Measurements from ENCODE around the gene SIGMAR1. TPM values are rescaled to one million over a fixed set of nuclear protein-coding genes. Genes with fewer than 3 reads are reported as not detected.

SIGMAR1 gene
- total RNA-seq, 1 experiment from 2014 or later: 78.2 TPM

DNA sequence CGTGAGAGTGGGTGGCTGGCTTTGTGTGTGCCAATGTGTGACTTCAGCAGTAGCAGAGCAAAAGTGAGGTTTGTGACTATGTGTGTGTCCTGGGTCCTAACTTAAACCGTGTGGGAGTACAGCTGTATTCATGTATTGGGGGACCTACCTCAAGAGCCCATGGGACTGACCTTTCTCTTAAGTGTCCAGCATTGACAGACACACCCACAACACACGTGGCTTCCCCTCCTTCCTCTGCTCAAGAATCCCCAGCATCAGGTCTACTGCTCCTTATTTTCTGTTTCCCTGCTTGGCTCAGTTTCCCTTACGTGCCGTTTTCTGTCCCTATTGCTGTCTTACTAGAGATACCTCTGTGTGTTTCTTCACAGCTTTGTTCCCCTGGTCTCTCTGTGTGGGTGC lies 15.0 kb upstream of the SIGMAR1 start:
- Histone ChIP-seq H3K36me3 (ENCODE audit: insufficient read depth, low read length) (peaks cover 5% of the 10 kb centered on the region; the same call in 1 of the 2 replicates), H3K4me1 (ENCODE audit: low read length) (peaks cover 5% of the 10 kb centered on the region), H3K9ac (ENCODE audit: low read length) (no peak overlapping the region), H3K79me2 (ENCODE audit: low read length) (peaks cover 6% of the 10 kb centered on the region), H3K9me3 (ENCODE audit: low read length) (no peaks in the 10 kb centered on the region), H3K4me3 (ENCODE audit: low read length) (no peak overlapping the region), H3K4me2 (ENCODE audit: low read depth, low read length, poor library complexity, severe bottlenecking) (no peak overlapping the region), H2AFZ (ENCODE audit: low read length) (no peak overlapping the region), H3K27me3 (ENCODE audit: low read length) (no peaks in the 10 kb centered on the region), H4K20me1 (ENCODE audit: insufficient read depth, low read depth, low read length) (no peaks in the 10 kb centered on the region; the same call in 1 of the 2 replicates), H3K9me2 (replicated peaks; ENCODE audit: insufficient read depth, low read length) (no peaks in the 10 kb centered on the region), H3K27ac (ENCODE audit: low read length) (no peak overlapping the region)
- no peak for DNase-seq

DNA sequence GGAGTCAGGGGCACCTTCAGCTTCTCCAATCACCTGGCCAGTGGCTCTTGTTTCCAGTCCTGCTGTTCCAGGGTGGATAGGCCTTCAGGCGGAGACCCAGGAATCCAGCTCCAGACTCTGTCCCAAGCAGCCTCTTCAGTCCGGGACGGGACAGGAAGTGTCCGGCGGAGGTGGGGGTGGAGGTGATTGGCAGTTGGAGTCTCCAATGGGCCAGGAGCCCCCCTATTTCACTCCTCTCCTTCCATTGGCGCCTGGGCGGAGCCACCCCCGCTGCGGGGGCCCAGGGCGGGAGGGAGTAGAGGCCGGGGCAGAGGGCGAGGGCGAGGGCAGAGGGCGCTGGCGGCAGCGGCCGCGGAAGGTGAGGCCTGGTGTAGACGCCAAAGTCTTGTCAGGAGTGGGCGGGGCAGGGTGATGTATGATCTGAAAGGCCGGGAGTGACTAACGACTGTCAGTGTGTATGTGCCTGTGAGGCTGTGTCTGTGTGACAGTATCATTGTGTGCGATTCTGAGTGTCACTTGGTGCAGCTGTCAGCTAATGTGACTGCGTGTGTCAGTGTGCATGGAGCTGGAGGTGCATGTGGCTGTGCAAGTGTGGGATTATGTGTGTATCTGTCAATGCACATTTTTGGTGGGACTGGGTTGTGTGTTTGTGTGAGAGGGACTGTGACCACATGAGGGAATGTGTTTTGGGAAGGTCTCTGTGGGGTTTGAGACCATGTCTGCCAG lies 14.5 kb upstream of the SIGMAR1 start, which contains the start of gene IL11RA:
TSS of gene IL11RA (plus strand) at position 310 of the 726 bp plus-strand sequence. CDS start 3,033 bp downstream, outside the sequence.
- H3K79me2 ChIP-seq (ENCODE audit: low read length): peaks cover 11% of the 10 kb centered on the region
- H3K9me2 ChIP-seq (replicated peaks; ENCODE audit: insufficient read depth, low read length): no peaks in the 10 kb centered on the region
- peaks cover 5% of the 10 kb centered on the region; the same call in 1 of the 2 replicates for H3K36me3 ChIP-seq (ENCODE audit: insufficient read depth, low read length)
- H3K4me2 ChIP-seq (ENCODE audit: low read depth, low read length, poor library complexity, severe bottlenecking): no peak within 1 kb of the TSS
- H4K20me1 ChIP-seq (ENCODE audit: insufficient read depth, low read depth, low read length): no peaks in the 10 kb centered on the region; the same call in 1 of the 2 replicates
- no peak within 1 kb of the TSS for H3K27ac ChIP-seq (ENCODE audit: low read length)
- no peak within 1 kb of the TSS for H3K4me3 ChIP-seq (ENCODE audit: low read length)
- no peaks in the 10 kb centered on the region for H3K9me3 ChIP-seq (ENCODE audit: low read length)
- H3K4me1 ChIP-seq (ENCODE audit: low read length): peaks cover 10% of the 10 kb centered on the region
- no peak for DNase-seq
- H3K27me3 ChIP-seq (ENCODE audit: low read length): no peaks in the 10 kb centered on the region
- H3K9ac ChIP-seq (ENCODE audit: low read length): no peak within 1 kb of the TSS
- no peak within 1 kb of the TSS for H2AFZ ChIP-seq (ENCODE audit: low read length)

DNA sequence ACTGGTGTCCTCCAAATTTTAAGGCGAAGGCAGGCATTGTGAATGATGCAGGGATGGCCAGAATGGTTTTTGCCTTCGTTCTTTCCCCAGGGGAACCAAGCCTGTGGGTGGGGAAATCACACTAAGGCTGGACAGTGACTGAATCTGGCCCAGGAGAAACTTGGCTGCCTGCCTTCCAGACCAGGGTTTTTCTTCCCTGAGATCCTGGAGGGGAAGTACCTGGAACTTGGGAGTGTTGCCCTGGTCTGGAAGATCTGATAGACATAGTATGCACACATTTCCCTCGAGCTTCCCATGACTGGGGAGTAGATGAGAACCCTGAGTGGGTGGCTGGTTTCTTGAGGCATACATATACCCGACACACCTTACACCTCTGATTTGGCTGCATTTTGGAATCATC lies 13.7 kb upstream of the SIGMAR1 start:
- no peak overlapping the region for H3K27ac ChIP-seq (ENCODE audit: low read length)
- no peak overlapping the region for H3K4me2 ChIP-seq (ENCODE audit: low read depth, low read length, poor library complexity, severe bottlenecking)
- H2AFZ ChIP-seq (ENCODE audit: low read length): no peak overlapping the region
- no peaks in the 10 kb centered on the region; the same call in 1 of the 2 replicates for H4K20me1 ChIP-seq (ENCODE audit: insufficient read depth, low read depth, low read length)
- H3K36me3 ChIP-seq (ENCODE audit: insufficient read depth, low read length): peaks cover 5% of the 10 kb centered on the region; the same call in 1 of the 2 replicates
- H3K4me3 ChIP-seq (ENCODE audit: low read length): no peak overlapping the region
- no peak overlapping the region for H3K9ac ChIP-seq (ENCODE audit: low read length)
- H3K79me2 ChIP-seq (ENCODE audit: low read length): peaks cover 12% of the 10 kb centered on the region
- H3K9me3 ChIP-seq (ENCODE audit: low read length): no peaks in the 10 kb centered on the region
- no peaks in the 10 kb centered on the region for H3K9me2 ChIP-seq (replicated peaks; ENCODE audit: insufficient read depth, low read length)
- H3K27me3 ChIP-seq (ENCODE audit: low read length): no peaks in the 10 kb centered on the region
- DNase-seq: no peak
- H3K4me1 ChIP-seq (ENCODE audit: low read length): peaks cover 11% of the 10 kb centered on the region

DNA sequence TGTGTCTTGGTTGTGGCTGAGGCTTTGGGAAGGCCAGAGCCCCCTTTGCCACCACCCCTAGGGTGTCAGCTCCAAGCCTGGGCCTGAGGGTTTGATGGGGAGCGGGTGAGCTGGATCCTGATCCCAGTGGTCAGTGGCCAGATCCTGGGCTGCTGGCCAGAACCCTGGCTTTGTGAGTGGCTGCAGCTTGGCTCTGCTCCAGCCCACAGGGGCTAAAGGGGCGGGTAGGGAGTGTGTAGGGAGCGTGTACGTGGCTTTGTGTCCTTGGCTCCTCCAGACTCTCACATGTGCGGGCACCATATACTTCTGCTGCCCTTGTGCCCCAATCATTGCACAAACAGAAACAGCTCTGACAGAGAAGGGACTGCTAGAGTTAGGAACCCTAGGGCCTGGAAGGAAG lies 13.2 kb upstream of the SIGMAR1 start:
- Histone ChIP-seq H3K4me2 (ENCODE audit: low read depth, low read length, poor library complexity, severe bottlenecking) (no peak overlapping the region), H3K4me3 (ENCODE audit: low read length) (no peak overlapping the region), H3K36me3 (ENCODE audit: insufficient read depth, low read length) (peaks cover 5% of the 10 kb centered on the region; the same call in 1 of the 2 replicates), H2AFZ (ENCODE audit: low read length) (no peak overlapping the region), H3K79me2 (ENCODE audit: low read length) (peaks cover 12% of the 10 kb centered on the region), H3K9ac (ENCODE audit: low read length) (no peak overlapping the region), H3K27me3 (ENCODE audit: low read length) (no peaks in the 10 kb centered on the region), H3K9me2 (replicated peaks; ENCODE audit: insufficient read depth, low read length) (no peaks in the 10 kb centered on the region), H3K4me1 (ENCODE audit: low read length) (peaks cover 15% of the 10 kb centered on the region), H4K20me1 (ENCODE audit: insufficient read depth, low read depth, low read length) (no peaks in the 10 kb centered on the region; the same call in 1 of the 2 replicates), H3K9me3 (ENCODE audit: low read length) (no peaks in the 10 kb centered on the region), H3K27ac (ENCODE audit: low read length) (no peak overlapping the region)
- no peak for DNase-seq

DNA sequence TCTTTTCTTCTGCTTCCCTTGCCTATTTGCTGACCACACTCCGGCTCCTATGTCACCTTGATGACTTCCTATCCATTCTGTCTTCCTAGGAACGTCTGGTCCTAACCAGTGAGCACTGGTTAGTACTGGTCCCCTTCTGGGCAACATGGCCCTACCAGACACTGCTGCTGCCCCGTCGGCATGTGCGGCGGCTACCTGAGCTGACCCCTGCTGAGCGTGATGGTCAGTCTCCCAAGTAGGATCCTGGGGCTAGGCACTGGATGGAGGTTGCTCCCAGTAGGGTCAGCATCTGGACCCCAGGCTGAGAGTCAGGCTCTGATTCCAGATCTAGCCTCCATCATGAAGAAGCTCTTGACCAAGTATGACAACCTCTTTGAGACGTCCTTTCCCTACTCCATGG lies 11.1 kb upstream of the SIGMAR1 start:
- no peaks in the 10 kb centered on the region for H3K9me2 ChIP-seq (replicated peaks; ENCODE audit: insufficient read depth, low read length)
- no peaks in the 10 kb centered on the region; the same call in 1 of the 2 replicates for H4K20me1 ChIP-seq (ENCODE audit: insufficient read depth, low read depth, low read length)
- no peaks in the 10 kb centered on the region for H3K27me3 ChIP-seq (ENCODE audit: low read length)
- peaks cover 12% of the 10 kb centered on the region for H3K79me2 ChIP-seq (ENCODE audit: low read length)
- no peak overlapping the region for H3K9ac ChIP-seq (ENCODE audit: low read length)
- no peak overlapping the region for H3K4me2 ChIP-seq (ENCODE audit: low read depth, low read length, poor library complexity, severe bottlenecking)
- peaks cover 5% of the 10 kb centered on the region; the same call in 1 of the 2 replicates for H3K36me3 ChIP-seq (ENCODE audit: insufficient read depth, low read length)
- no peak for DNase-seq
- no peaks in the 10 kb centered on the region for H3K9me3 ChIP-seq (ENCODE audit: low read length)
- H3K27ac ChIP-seq (ENCODE audit: low read length): no peak overlapping the region
- no peak overlapping the region for H3K4me3 ChIP-seq (ENCODE audit: low read length)
- peaks cover 15% of the 10 kb centered on the region for H3K4me1 ChIP-seq (ENCODE audit: low read length)
- H2AFZ ChIP-seq (ENCODE audit: low read length): no peak overlapping the region

DNA sequence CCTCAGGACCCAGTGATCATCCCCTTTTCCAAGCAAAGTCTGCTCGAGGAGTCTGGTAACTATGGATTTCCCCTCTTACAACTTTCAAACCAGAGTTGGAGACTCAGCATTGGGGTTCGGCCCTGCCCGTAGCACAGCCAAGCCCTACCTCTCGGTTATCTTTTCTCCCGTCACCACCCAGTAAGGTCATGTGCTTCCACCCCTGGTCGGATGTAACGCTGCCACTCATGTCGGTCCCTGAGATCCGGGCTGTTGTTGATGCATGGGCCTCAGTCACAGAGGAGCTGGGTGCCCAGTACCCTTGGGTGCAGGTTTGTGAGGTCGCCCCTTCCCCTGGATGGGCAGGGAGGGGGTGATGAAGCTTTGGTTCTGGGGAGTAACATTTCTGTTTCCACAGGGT lies 10.1 kb upstream of the SIGMAR1 start:
- Histone ChIP-seq H3K79me2 (ENCODE audit: low read length) (peaks cover 12% of the 10 kb centered on the region), H3K27me3 (ENCODE audit: low read length) (no peaks in the 10 kb centered on the region), H3K9me2 (replicated peaks; ENCODE audit: insufficient read depth, low read length) (no peaks in the 10 kb centered on the region), H4K20me1 (ENCODE audit: insufficient read depth, low read depth, low read length) (no peaks in the 10 kb centered on the region; the same call in 1 of the 2 replicates), H3K36me3 (ENCODE audit: insufficient read depth, low read length) (peaks cover 5% of the 10 kb centered on the region; the same call in 1 of the 2 replicates), H3K27ac (ENCODE audit: low read length) (no peak overlapping the region), H3K4me2 (ENCODE audit: low read depth, low read length, poor library complexity, severe bottlenecking) (peak overlapping the region; percentile 78), H3K9me3 (ENCODE audit: low read length) (no peaks in the 10 kb centered on the region), H3K9ac (ENCODE audit: low read length) (peak overlapping the region; percentile 89), H3K4me1 (ENCODE audit: low read length) (peaks cover 15% of the 10 kb centered on the region), H2AFZ (ENCODE audit: low read length) (no peak overlapping the region), H3K4me3 (ENCODE audit: low read length) (peak overlapping the region; percentile 88)
- no peak for DNase-seq

DNA sequence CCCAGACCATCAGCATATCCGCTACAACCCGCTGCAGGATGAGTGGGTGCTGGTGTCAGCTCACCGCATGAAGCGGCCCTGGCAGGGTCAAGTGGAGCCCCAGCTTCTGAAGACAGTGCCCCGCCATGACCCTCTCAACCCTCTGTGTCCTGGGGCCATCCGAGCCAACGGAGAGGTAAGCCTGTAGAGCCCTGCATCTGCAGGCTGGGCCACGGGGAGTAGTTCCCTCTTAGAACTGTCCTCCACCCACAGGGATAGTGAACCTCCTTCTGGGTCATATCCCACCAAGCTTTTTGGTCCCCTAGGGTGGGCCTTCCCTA lies 9.5 kb upstream of the SIGMAR1 start:
- peaks cover 12% of the 10 kb centered on the region for H3K79me2 ChIP-seq (ENCODE audit: low read length)
- peak overlapping the region; percentile 88 for H3K4me3 ChIP-seq (ENCODE audit: low read length)
- no peak for DNase-seq
- H3K9me3 ChIP-seq (ENCODE audit: low read length): no peaks in the 10 kb centered on the region
- H3K9me2 ChIP-seq (replicated peaks; ENCODE audit: insufficient read depth, low read length): no peaks in the 10 kb centered on the region
- H3K4me1 ChIP-seq (ENCODE audit: low read length): peaks cover 15% of the 10 kb centered on the region
- H2AFZ ChIP-seq (ENCODE audit: low read length): peak overlapping the region; percentile 89; the same call in 1 of the 2 replicates
- H3K27ac ChIP-seq (ENCODE audit: low read length): no peak overlapping the region
- no peaks in the 10 kb centered on the region for H3K27me3 ChIP-seq (ENCODE audit: low read length)
- H4K20me1 ChIP-seq (ENCODE audit: insufficient read depth, low read depth, low read length): no peaks in the 10 kb centered on the region; the same call in 1 of the 2 replicates
- H3K4me2 ChIP-seq (ENCODE audit: low read depth, low read length, poor library complexity, severe bottlenecking): peak overlapping the region; percentile 78
- H3K36me3 ChIP-seq (ENCODE audit: insufficient read depth, low read length): peaks cover 5% of the 10 kb centered on the region; the same call in 1 of the 2 replicates
- H3K9ac ChIP-seq (ENCODE audit: low read length): peak overlapping the region; percentile 89

DNA sequence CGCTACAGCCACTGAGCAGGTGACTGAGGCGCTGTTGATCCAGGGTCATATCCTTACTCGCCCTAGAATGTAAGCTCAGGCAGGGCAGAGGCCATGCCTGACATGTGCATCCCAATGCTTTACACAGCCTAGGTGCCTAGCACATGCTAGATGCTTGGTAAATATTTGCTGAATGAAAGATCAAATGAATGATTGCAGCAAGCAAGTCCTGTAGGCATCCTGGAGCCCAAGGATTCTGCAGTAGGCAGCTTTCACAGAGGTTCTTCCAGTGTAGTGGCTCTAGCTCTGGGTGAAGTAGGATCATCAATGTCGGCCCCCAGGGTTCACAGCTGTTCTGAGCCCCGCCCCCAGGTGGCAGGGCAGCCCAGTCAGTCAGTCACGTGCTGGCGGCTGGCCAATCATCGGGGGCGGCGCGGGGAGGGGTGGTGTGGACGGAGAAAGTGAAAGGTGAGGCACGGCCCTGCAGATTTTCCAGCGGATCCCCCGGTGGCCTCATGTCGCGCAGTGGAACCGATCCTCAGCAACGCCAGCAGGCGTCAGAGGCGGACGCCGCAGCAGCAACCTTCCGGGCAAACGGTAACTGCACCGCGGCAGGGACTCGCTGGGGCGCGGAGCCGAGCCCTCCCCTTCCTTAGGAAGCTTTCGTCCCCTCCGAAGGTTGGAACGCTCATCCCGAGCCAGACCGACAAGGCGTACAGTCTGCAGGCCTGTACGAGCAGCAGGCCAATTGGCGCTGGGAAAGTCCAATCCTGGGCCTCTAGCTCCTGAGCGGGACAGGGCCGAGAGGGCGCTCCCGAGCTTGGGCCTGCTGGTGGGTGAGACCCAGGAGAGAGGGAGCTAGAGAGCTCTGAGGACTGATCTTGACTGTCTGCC lies 8.9 kb upstream of the SIGMAR1 start, which contains the start of gene GALT:
TSS of gene GALT (plus strand) at position 465 of the 873 bp plus-strand sequence. CDS start at position 495, 30 bp downstream.
- no peaks in the 10 kb centered on the region; the same call in 1 of the 2 replicates for H4K20me1 ChIP-seq (ENCODE audit: insufficient read depth, low read depth, low read length)
- peak within 1 kb of the TSS; percentile 89 for H3K9ac ChIP-seq (ENCODE audit: low read length)
- peaks cover 5% of the 10 kb centered on the region; the same call in 1 of the 2 replicates for H3K36me3 ChIP-seq (ENCODE audit: insufficient read depth, low read length)
- peak within 1 kb of the TSS; percentile 88 for H3K4me3 ChIP-seq (ENCODE audit: low read length)
- peak within 1 kb of the TSS; percentile 78 for H3K4me2 ChIP-seq (ENCODE audit: low read depth, low read length, poor library complexity, severe bottlenecking)
- H3K4me1 ChIP-seq (ENCODE audit: low read length): peaks cover 15% of the 10 kb centered on the region
- H3K27me3 ChIP-seq (ENCODE audit: low read length): no peaks in the 10 kb centered on the region
- peak within 1 kb of the TSS; percentile 89 for H2AFZ ChIP-seq (ENCODE audit: low read length)
- H3K9me3 ChIP-seq (ENCODE audit: low read length): no peaks in the 10 kb centered on the region
- peak; percentile 97 for DNase-seq
- H3K79me2 ChIP-seq (ENCODE audit: low read length): peaks cover 12% of the 10 kb centered on the region
- H3K27ac ChIP-seq (ENCODE audit: low read length): no peak within 1 kb of the TSS
- H3K9me2 ChIP-seq (replicated peaks; ENCODE audit: insufficient read depth, low read length): no peaks in the 10 kb centered on the region

Measured in Karpas-422 (cell line).